CD1c-positive myeloid dendritic cell (primary cell): ENCODE results near the gene PHLDB3.
"Not testable (repeated sequence)": the region's sequence is repeated elsewhere in the genome, so short reads cannot be mapped to it uniquely, and the experiment has no call there.

Experiments used
- DNase-seq: peaks from one replicate; pipeline ENCODE4 v3.0.0-alpha.2; 2016; ENCODE audit errors: extremely low spot score

PHLDB3 gene

GRCh38 chr19:43504426-43505185 lies at the start of gene PHLDB3:
PHLDB3 (minus strand) TSS chr19:43504746; CDS start chr19:43504118, 628 bp downstream.
- peak; percentile 26 for DNase-seq

- no peak for DNase-seq
Observed at GRCh38 chr19:43553656-43554055, 49.1 kb upstream of the PHLDB3 start.

GRCh38 chr19:43552616-43553015 lies 48.1 kb upstream of the PHLDB3 start:
- DNase-seq, result no peak

GRCh38 chr19:43552198-43552450 lies 47.6 kb upstream of the PHLDB3 start:
- no peak for DNase-seq

- DNase-seq, result no peak
Observed at GRCh38 chr19:43551399-43552197, 47.1 kb upstream of the PHLDB3 start.

- no peak for DNase-seq
Observed at GRCh38 chr19:43548706-43549105, 44.2 kb upstream of the PHLDB3 start.

- DNase-seq, result not testable (repeated sequence)
Observed at GRCh38 chr19:43547926-43548325, 43.4 kb upstream of the PHLDB3 start.

GRCh38 chr19:43546581-43546980 lies 42.0 kb upstream of the PHLDB3 start:
- DNase-seq, result no peak

- DNase-seq, result no peak
Observed at GRCh38 chr19:43545981-43546380, 41.4 kb upstream of the PHLDB3 start.

GRCh38 chr19:43545276-43545675 lies 40.7 kb upstream of the PHLDB3 start:
- no peak for DNase-seq

- no peak for DNase-seq
Observed at GRCh38 chr19:43544077-43544476, 39.5 kb upstream of the PHLDB3 start.

- DNase-seq, result no peak
Observed at GRCh38 chr19:43541920-43542650, 37.5 kb upstream of the PHLDB3 start.

- no peak for DNase-seq
Observed at GRCh38 chr19:43540381-43540780, 35.8 kb upstream of the PHLDB3 start.

GRCh38 chr19:43538922-43539321 lies 34.4 kb upstream of the PHLDB3 start:
- no peak for DNase-seq

GRCh38 chr19:43534816-43535761 lies 30.5 kb upstream of the PHLDB3 start:
- DNase-seq, result peak; percentile 24

GRCh38 chr19:43534305-43534815 lies 29.8 kb upstream of the PHLDB3 start:
- no peak for DNase-seq

- peak; percentile 98 for DNase-seq
Observed at GRCh38 chr19:43533546-43534304, 29.2 kb upstream of the PHLDB3 start.

- DNase-seq, result peak; percentile 96
Observed at GRCh38 chr19:43532962-43533545, 28.5 kb upstream of the PHLDB3 start, which contains the start of gene ZNF575. ZNF575 (plus strand) TSS chr19:43533188; CDS start chr19:43534423, 1,235 bp downstream.

- DNase-seq, result no peak
Observed at GRCh38 chr19:43532571-43532961, 28.0 kb upstream of the PHLDB3 start.
